ENCODE data around the gene SLC5A4.
"Not testable (repeated sequence)": the region's sequence is repeated elsewhere in the genome, so short reads cannot be mapped to it uniquely, and the experiment has no call there.

Gene SLC5A4

GRCh38 chr22:32200752-32201151 lies 54.4 kb downstream of the SLC5A4 start:
- no peaks in the 10 kb centered on the region for H3K9me3 ChIP-seq (ENCODE audit: severe bottlenecking)
- DNase-seq, result no peak
- no peak overlapping the region for H3K27ac ChIP-seq

GRCh38 chr22:32199961-32200360 lies 55.2 kb downstream of the SLC5A4 start:
- H3K9me3 ChIP-seq (ENCODE audit: severe bottlenecking), result no peaks in the 10 kb centered on the region
- no peak overlapping the region for H3K4me3 ChIP-seq (ENCODE audit: low read depth, low read length)
- no peak for TF ChIP-seq CTCF (IDR thresholded peaks at IDR 0.05; ENCODE audit: low read depth, low read length)
- H3K27me3 ChIP-seq (ENCODE audit: insufficient read depth, low read depth, severe bottlenecking), result peaks cover 20% of the 10 kb centered on the region
- DNase-seq, result no peak
- no peak overlapping the region for H3K27ac ChIP-seq
- H3K36me3 ChIP-seq, result no peaks in the 10 kb centered on the region

More at GRCh38 chr22:32200752-32201151, 54.4 kb downstream of the SLC5A4 start:
- Histone ChIP-seq H3K4me3 (ENCODE audit: low read depth, low read length) (no peak overlapping the region), H3K27me3 (ENCODE audit: insufficient read depth, low read depth, severe bottlenecking) (peaks cover 20% of the 10 kb centered on the region), H3K36me3 (no peaks in the 10 kb centered on the region)
- TF ChIP-seq CTCF (IDR thresholded peaks at IDR 0.05; ENCODE audit: low read depth, low read length), result no peak

- Histone ChIP-seq H3K36me3 (no peaks in the 10 kb centered on the region), H3K27ac (no peak overlapping the region)
- TF ChIP-seq CTCF (IDR thresholded peaks at IDR 0.05; ENCODE audit: low read depth, low read length), result no peak
These were observed 55.8 kb downstream of the SLC5A4 start for GRCh38 chr22:32199341-32199740.

GRCh38 chr22:32197553-32198226 lies 57.5 kb downstream of the SLC5A4 start:
- not testable (repeated sequence) for DNase-seq; H3K4me3 ChIP-seq (ENCODE audit: low read depth, low read length); H3K9me3 ChIP-seq (ENCODE audit: severe bottlenecking); H3K27me3 ChIP-seq (ENCODE audit: insufficient read depth, low read depth, severe bottlenecking); H3K27ac ChIP-seq; H3K36me3 ChIP-seq

More at GRCh38 chr22:32199341-32199740, 55.8 kb downstream of the SLC5A4 start:
- DNase-seq, result no peak
- peaks cover 20% of the 10 kb centered on the region for H3K27me3 ChIP-seq (ENCODE audit: insufficient read depth, low read depth, severe bottlenecking)
- no peak overlapping the region for H3K4me3 ChIP-seq (ENCODE audit: low read depth, low read length)
- no peaks in the 10 kb centered on the region for H3K9me3 ChIP-seq (ENCODE audit: severe bottlenecking)

- DNase-seq; H3K36me3 ChIP-seq; H3K9me3 ChIP-seq (ENCODE audit: severe bottlenecking); H3K27me3 ChIP-seq (ENCODE audit: insufficient read depth, low read depth, severe bottlenecking); H3K4me3 ChIP-seq (ENCODE audit: low read depth, low read length); H3K27ac ChIP-seq: not testable (repeated sequence)
These were observed 59.2 kb downstream of the SLC5A4 start for GRCh38 chr22:32195900-32196299.

DNA sequence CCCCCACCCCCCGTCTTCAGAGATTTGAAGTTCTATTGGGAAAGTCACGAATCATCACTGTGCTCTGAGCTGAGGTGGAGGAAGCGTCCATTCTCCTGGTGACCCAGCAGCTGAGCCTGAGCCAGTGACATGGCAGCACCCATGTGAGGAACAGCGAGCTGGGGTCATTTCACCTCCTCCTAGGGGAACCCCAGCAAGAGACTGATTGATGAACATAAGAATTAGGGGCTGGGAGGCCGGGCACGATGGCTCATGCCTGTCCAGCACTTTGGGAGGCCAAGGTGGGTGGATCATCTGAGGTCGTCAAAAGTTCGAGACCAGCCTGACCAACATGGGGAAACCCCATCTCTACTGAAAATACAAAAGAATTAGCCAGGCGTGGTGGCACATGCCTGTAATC lies 61.8 kb downstream of the SLC5A4 start:
- DNase-seq; H3K9me3 ChIP-seq (ENCODE audit: severe bottlenecking); H3K27me3 ChIP-seq (ENCODE audit: insufficient read depth, low read depth, severe bottlenecking); H3K36me3 ChIP-seq; H3K27ac ChIP-seq; H3K4me3 ChIP-seq (ENCODE audit: low read depth, low read length): not testable (repeated sequence)

DNA sequence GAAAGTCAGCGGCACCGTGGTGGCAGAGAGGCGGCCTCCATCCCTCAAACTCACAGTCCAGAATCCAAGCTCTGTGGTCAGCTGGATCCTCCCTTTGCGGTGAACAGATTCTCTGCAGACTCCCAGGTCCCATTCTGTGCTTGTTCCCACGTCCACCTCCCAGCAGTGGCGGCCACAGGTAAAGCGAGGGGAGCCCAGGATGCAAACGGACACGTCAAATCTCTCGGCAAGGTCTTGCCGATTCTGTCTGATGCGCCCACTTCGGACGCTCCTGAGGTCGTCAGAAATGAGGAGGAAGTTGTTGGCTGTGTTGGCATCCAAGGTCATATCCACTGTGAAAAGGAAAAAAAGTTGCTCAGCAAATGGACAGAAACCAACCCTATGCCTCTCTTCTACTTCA lies 64.1 kb downstream of the SLC5A4 start:
- H3K4me3 ChIP-seq (ENCODE audit: low read depth, low read length); DNase-seq; H3K27ac ChIP-seq; H3K27me3 ChIP-seq (ENCODE audit: insufficient read depth, low read depth, severe bottlenecking); H3K36me3 ChIP-seq; H3K9me3 ChIP-seq (ENCODE audit: severe bottlenecking): not testable (repeated sequence)

DNA sequence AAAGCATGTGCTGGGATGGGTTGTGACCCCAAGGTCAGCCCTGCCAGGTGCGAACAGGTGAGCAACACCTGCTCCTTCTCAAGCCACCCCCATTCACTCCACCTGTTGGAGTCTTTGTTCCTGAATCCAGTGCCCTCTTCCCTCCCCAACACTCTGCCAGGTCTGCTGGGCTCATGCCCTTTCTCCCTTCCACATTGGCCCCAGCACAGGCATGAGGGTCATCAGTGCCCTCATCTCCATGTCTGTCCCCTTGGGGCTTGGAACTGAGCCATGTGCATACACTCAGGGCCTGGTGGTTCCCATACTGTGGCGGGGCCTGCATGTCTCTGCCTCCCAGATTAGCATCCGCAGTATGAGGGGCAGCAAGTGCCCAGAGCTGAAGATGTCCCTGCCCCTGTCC lies 69.3 kb downstream of the SLC5A4 start:
- DNase-seq, result no peak

More for the DNA sequence above, 69.3 kb downstream of the SLC5A4 start:
- Histone ChIP-seq H3K36me3 (no peaks in the 10 kb centered on the region), H3K27me3 (ENCODE audit: insufficient read depth, low read depth, severe bottlenecking) (peaks cover 8% of the 10 kb centered on the region), H3K4me3 (ENCODE audit: low read depth, low read length) (no peak overlapping the region), H3K27ac (no peak overlapping the region), H3K9me3 (ENCODE audit: severe bottlenecking) (no peaks in the 10 kb centered on the region)
- no peak for TF ChIP-seq CTCF (IDR thresholded peaks at IDR 0.05; ENCODE audit: low read depth, low read length)
